K562 (cell line): ENCODE measurements around the gene ASPRV1. TPM values are rescaled to one million over a fixed set of nuclear protein-coding genes. Genes with fewer than 3 reads are reported as not detected.

Experiments used
- E2F3 ChIP-seq: fragments of 250-450 bp; sonication (Bioruptor Pico); IDR thresholded peaks from 2 replicates; pipeline ENCODE4 v1.4.0; 2020; ENCODE audit warnings: mild to moderate bottlenecking
- GTF2A2 ChIP-seq: IDR thresholded peaks from 2 replicates; pipeline ENCODE4 v1.6.1; 2016; ENCODE audit warnings: mild to moderate bottlenecking, missing genetic modification characterization, missing compliant biosample characterization
- MYC ChIP-seq, 2 experiments: fragments of 250-450 bp in 1 of 2; sonication (Bioruptor Pico) in 1 of 2; IDR thresholded peaks; 2 replicates each; pipeline versions ENCODE4 v1.5.1 to v1.6.1; 2012 to 2021; ENCODE audit warnings: low read depth in 2 of 2, borderline replicate concordance in 1 of 2, improper control_type of control experiment in 1 of 2, low read length in 1 of 2, mild to moderate bottlenecking in 1 of 2, moderate library complexity in 1 of 2
- PHF20 ChIP-seq: fragments of 450-650 bp; IDR thresholded peaks from 2 replicates; pipeline ENCODE4 v1.6.1; 2018; ENCODE audit not compliant: partially characterized antibody
- PHTF2 ChIP-seq: fragments of 250-450 bp; sonication (Bioruptor Pico); IDR thresholded peaks from 2 replicates; pipeline ENCODE4 v1.5.0; 2021; ENCODE audit warnings: mild to moderate bottlenecking
- ZNF184 ChIP-seq: sonication (generic); formaldehyde crosslinking; IDR thresholded peaks from 2 replicates; pipeline ENCODE4 v1.5.0; 2020; ENCODE audit warnings: missing genetic modification reagents
- ZNF280A ChIP-seq: fragments of 450-650 bp; IDR thresholded peaks from 2 replicates; pipeline ENCODE4 v1.6.1; 2018; ENCODE audit warnings: mild to moderate bottlenecking, low read depth; ENCODE audit not compliant: partially characterized antibody
- ZNF695 ChIP-seq: fragments of 450-650 bp; formaldehyde crosslinking; IDR thresholded peaks from 2 replicates; pipeline ENCODE4 v1.4.0; 2020; ENCODE audit warnings: mild to moderate bottlenecking, moderate library complexity
- polyA plus RNA-seq, 8 experiments: library from polyadenylated mRNA; depleted of rRNA in 4 of 8; stranded (reverse) in 5 of 8; unstranded in 3 of 8; fragments of >200 nt; fragmentation: Nextera tagmentation in 2 of 8; fragmentation: Illumina TruSeq in 1 of 8; extraction: Ambion mirVana in 2 of 8; extraction: Trizol in 1 of 8; gene quantifications; 2 replicates each; pipeline versions ENCODE4 v1.2.1 to v1.2.3, GENCODE V29; 2011 to 2014; ENCODE audit warnings: inconsistent platforms in 1 of 8, missing spikeins in 1 of 8
- total RNA-seq, 7 experiments: library from RNA; depleted of rRNA in 6 of 7; stranded (reverse); fragments of >200 nt in 6 of 7; fragmentation: Illumina TruSeq in 2 of 7; extraction: Trizol in 2 of 7; gene quantifications; 2 replicates each; pipeline versions ENCODE4 v1.2.1 to v1.2.3, GENCODE V29; 2011 to 2021; ENCODE audit warnings: low replicate concordance in 1 of 7
- TF ChIP-seq, protein P1 (sequence below): fragments of 200-800 bp; sonication (Bioruptor generic); IDR thresholded peaks from 2 replicates; pipeline ENCODE4 v1.6.1; 2016; ENCODE audit warnings: missing genetic modification characterization, missing compliant biosample characterization
- TF ChIP-seq, protein P2 (sequence below), 3 experiments: fragments of 200-800 bp in 1 of 3; sonication (Bioruptor generic) in 1 of 3; sonication (generic) in 1 of 3; formaldehyde crosslinking in 1 of 3; IDR thresholded peaks; 2 replicates each; pipeline versions ENCODE4 v1.6.1 to v1.8.0; 2016 to 2022; ENCODE audit warnings: mild to moderate bottlenecking in 2 of 3, missing compliant biosample characterization in 2 of 3, missing genetic modification characterization in 2 of 3, missing genetic modification reagents in 1 of 3

The ASPRV1 gene
- total and polyA plus RNA-seq, 9 of the 15 experiments (the other 6 are each of a cell fraction or from before 2014, with no cell fraction given), result 0.17 to 0.72 (median 0.47) TPM; not detected in 1

DNA sequence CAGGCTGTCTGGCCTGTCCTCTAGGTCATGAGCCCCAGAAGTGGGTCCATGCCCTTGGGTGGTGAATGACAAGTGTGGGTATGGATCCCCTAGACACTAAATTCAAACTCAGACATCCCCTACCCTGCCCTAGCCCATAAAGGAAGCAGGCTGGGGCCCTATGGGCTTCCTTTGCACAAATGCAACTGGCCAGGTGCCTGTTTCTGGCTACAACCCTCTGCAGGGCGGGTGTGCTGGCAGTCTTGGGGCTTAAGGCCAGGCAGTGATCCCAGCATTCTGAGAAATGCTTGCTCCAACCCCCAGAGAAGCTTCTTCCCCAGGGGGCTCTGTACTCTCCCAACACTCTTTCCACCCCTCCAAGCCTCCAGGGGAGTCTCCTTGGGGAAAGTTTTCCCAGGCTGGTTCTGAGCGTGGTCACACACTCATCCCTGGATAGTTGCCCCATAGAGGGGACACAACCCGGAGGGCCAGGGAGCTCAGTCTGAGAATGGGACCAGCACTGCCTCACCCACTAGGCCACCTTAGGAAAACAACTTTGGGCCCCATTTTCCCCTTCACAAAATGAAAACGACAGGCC, 16.6 kb upstream of the ASPRV1 start (continued):
- TF ChIP-seq, protein P1, sequence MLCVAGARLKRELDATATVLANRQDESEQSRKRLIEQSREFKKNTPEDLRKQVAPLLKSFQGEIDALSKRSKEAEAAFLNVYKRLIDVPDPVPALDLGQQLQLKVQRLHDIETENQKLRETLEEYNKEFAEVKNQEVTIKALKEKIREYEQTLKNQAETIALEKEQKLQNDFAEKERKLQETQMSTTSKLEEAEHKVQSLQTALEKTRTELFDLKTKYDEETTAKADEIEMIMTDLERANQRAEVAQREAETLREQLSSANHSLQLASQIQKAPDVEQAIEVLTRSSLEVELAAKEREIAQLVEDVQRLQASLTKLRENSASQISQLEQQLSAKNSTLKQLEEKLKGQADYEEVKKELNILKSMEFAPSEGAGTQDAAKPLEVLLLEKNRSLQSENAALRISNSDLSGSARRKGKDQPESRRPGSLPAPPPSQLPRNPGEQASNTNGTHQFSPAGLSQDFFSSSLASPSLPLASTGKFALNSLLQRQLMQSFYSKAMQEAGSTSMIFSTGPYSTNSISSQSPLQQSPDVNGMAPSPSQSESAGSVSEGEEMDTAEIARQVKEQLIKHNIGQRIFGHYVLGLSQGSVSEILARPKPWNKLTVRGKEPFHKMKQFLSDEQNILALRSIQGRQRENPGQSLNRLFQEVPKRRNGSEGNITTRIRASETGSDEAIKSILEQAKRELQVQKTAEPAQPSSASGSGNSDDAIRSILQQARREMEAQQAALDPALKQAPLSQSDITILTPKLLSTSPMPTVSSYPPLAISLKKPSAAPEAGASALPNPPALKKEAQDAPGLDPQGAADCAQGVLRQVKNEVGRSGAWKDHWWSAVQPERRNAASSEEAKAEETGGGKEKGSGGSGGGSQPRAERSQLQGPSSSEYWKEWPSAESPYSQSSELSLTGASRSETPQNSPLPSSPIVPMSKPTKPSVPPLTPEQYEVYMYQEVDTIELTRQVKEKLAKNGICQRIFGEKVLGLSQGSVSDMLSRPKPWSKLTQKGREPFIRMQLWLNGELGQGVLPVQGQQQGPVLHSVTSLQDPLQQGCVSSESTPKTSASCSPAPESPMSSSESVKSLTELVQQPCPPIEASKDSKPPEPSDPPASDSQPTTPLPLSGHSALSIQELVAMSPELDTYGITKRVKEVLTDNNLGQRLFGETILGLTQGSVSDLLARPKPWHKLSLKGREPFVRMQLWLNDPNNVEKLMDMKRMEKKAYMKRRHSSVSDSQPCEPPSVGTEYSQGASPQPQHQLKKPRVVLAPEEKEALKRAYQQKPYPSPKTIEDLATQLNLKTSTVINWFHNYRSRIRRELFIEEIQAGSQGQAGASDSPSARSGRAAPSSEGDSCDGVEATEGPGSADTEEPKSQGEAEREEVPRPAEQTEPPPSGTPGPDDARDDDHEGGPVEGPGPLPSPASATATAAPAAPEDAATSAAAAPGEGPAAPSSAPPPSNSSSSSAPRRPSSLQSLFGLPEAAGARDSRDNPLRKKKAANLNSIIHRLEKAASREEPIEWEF (CRISPR knock-in tag), result 0 out of 2 replicates have a peak, but pooled peaks have one; percentile 75
- TF ChIP-seq ZNF695 (CRISPR knock-in tag) (peak; percentile 17; the same call in 1 of the 2 replicates), PHTF2 (CRISPR knock-in tag) (0 out of 2 replicates have a peak, but pooled peaks have one; percentile 6), GTF2A2 (0 out of 2 replicates have a peak, but pooled peaks have one; percentile 27), ZNF280A (no peak), ZNF184 (CRISPR knock-in tag) (no peak), MYC (IDR thresholded peaks at IDR 0.05; ENCODE audit: low read depth, low read length) (0 out of 2 replicates have a peak, but pooled peaks have one; percentile 23), MYC (CRISPR knock-in tag; IDR thresholded peaks at IDR 0.05; ENCODE audit: borderline replicate concordance, low read depth) (peak; percentile 60; the same call in 1 of the 2 replicates), PHF20 (peak; percentile 26), E2F3 (CRISPR knock-in tag) (no peak)
- TF ChIP-seq, protein P2, sequence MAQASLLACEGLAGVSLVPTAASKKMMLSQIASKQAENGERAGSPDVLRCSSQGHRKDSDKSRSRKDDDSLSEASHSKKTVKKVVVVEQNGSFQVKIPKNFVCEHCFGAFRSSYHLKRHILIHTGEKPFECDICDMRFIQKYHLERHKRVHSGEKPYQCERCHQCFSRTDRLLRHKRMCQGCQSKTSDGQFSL (CRISPR knock-in tag; IDR thresholded peaks at IDR 0.05), result no peak
- TF ChIP-seq, protein P2 (tag; IDR thresholded peaks at IDR 0.05), result 0 out of 4 replicates have a peak, but pooled peaks of 1 of the 2 experiments have one; percentile 77
